COR-L47 (cell line): ENCODE results near the gene NFYC.

Experiments used
- DNase-seq: peaks from one replicate; lab custom pipeline; 2025; lab: John Stamatoyannopoulos, UW

The NFYC gene

DNA sequence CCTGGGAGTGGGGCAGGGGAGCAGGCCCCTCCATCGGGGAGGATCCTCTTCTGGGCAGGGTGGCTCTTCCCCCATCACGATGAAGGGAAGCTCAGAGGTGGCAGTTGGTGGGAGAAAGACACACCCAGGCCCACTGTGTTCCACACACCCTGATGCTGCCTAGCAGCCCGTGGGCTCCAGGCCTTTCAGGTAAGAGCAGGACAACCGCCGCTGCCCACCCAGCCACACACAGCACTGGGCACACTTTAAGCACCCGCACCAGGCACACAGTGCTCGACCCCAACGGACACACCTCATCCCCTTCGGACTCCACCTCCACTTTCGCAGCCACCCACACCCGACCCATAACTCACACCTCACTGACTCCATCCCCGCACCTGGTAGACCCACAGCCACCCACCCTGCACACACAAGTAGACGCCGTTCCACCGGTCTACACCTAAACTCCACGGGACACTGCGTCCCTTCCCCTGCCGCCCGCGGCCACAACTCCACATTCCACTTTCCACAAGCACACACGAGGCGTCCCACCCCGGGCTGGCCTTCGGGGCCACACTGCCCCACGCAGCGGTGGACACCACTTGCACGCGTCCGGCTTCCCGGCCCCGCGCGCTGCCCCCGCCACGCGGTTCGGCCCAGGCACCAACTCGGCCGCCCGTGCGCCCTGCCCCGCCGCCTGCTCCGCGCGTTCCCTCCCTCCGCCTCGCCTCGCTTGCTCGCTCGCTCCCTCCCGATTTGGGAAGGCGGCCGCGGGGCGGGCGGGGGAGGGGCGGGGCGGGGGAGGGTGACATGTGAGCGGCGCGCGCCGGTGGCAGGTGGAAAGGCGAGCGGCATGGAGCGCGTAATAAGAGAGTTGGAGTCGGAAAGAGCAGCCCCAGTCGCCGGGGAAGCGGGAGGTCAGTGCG lies 91.7 kb downstream of the NFYC start, which contains the start of gene KCNQ4:
TSS of gene KCNQ4 (plus strand) at position 787 of the 905 bp plus-strand sequence. CDS start 307 bp downstream, outside the sequence.
- no peak for DNase-seq

DNA sequence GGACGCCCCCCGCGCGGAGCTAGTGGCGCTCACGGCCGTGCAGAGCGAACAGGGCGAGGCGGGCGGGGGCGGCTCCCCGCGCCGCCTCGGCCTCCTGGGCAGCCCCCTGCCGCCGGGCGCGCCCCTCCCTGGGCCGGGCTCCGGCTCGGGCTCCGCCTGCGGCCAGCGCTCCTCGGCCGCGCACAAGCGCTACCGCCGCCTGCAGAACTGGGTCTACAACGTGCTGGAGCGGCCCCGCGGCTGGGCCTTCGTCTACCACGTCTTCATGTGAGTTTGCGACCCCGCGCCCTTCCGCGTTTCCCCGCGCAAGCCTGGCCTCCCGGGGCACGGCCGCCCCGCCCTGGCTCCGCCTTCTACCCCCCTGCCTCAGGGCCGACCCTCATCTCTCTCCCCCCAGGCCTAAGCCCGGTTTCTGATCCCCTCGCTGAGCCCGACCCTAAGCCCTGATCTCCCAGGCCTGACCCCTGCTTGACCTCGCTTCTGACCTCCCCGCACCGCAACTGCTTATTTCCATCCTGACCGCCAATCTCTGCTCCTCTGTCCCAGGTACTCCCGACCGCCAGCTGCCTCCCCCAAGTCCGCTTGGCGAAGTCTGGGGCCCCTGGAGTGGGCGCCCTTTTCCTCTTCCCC lies 92.8 kb downstream of the NFYC start:
- DNase-seq: no peak

DNA sequence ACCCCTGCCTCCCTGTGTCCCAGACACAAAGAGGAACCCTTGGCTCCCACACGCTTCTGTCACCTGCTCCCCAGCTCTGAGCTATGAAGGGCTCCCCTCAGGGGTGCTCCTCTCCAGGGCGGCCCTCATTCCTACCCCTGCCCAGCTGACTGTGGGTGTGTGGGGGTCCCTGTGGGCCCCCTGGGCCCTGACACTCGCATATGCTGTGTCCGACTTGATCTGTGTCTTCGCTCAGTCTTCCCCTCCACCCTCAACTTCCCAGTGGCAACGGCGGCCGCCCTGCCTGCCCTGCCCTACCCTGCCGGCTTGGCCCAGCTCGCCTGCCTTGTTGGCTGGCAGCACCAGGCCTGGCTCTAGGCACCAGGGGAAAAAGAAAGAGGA lies 93.3 kb downstream of the NFYC start:
- no peak for DNase-seq

DNA sequence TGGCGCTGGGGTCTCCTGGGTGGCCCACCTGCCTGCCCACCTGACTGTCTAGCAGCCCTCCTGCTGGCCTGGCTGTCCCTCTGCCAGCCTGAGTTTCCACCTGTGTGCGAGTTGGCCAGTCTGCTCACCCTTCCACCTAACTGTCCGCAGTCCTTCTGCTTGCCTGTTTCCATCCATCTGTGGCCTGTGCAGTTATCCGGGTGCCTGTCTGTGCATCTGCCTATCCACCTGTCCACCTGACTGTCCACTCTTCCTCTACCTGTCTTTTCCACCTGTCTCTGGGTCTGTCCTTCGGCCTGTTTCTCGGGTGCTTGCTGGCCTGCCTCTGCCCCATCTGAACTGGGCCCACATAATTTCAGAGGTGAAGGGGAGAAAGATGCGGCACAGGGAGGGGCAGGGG lies 93.9 kb downstream of the NFYC start:
- no peak for DNase-seq

DNA sequence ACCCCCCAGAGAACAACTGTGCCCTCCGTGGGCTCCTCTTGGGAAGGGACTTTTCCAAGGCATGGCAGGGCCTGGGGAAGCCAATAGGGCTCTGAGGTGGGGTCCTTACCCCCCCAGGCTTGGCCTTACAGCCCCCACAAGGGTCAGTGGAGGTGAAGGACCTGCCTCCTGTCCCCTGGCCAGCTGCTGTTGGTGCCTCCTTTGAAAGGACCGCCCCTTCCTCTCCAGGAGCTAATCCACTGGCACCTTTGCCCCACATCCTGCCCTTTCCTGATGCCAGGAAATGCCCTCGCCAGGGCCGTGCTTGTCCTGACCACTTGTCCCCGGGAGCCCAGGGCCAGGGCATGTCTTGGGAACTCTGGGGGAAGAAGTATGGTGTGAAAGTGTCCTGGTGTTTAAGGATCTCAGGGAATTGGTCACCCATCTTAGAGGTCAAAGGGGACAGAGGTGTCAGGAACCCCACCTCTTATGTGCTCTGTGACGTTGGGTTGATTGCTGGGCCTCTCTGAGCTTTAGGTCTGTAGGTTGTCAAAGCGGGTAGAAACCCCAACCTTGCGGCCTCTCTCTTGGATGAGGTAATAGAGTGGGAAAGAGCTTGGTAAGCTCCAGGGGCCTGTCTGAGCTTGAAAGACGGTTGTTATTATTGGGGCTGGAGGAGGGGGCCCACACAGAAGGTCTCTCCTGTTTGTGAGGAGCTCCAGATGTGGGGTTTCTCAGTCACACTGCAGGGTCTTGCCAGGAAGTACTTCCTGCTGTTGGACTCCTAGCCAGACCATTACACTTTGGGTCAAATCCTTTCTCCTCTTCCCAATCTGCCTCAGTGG lies 94.9 kb downstream of the NFYC start:
- DNase-seq: no peak

DNA sequence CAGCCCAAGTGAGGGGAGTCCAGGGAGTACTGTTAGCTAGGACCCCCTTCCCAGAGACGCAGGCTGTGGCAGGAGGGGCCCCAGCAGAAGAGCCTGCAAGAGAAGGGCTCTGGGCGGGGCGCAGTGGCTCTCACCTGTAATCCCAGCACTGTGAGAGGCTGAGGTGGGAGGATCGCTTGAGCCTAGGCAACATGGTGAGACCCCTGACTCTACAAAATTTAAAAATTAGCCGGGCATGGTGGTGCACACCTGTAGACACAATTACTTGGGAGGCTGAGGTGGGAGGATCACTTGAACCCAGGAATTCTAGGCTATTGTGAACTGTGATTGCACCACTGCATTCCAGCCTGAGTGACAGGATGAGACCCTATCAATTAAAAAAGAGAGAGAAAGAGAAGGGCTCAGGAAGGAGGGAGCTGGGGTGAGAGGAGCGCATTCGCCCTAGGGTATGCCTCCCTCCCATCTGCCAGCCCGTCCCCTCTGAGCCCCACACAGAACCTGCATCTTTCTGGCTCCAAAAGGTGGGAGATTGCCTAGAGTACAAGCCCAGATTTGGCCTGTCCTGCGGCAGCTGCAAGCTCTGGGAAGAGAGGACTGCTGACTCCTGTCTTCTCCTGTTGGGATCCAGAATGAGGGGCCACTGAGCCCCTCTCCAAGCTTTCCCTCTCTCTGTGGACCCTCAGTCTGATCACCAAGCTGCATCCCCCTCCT lies 95.6 kb downstream of the NFYC start:
- no peak for DNase-seq

DNA sequence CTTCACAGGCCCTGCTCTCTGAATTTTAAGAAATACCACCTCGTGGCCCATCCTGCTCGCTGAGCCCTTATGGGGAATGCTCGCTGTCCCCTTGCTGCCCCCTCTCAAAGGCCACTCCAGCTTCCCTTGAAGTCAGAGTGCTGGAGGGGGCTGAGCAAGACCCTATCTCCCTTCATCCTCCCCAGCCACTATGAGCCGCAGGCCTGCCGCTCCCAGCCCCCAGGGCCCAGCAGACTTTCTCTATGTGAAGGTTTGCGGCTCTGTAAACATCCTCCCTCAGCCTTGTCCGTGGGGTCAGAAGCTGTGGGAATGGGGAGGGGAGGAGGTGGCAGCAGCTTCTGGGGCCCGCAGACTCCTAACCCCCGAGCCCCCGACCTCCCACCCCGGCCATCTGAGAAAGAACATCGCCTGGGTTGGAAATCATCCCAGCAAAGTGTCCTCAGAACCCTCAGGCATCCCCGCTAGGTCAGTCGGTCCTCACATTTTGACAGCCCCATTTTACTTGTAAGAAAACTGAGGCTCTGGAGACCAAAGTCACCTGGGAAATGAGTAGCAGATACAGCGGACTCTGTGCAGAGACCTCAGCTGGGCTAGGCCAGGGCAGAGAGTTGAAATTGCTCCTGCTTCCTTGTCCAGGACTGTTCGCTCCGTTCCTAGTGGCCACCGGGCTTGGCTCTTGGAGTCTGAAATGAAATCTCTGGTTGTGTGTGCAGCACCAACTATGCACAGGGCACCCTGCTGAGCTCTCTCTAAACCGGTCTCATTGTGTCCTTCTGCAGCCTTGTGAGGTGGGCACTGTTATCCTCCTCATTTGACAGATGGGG lies 96.4 kb downstream of the NFYC start:
- no peak for DNase-seq

DNA sequence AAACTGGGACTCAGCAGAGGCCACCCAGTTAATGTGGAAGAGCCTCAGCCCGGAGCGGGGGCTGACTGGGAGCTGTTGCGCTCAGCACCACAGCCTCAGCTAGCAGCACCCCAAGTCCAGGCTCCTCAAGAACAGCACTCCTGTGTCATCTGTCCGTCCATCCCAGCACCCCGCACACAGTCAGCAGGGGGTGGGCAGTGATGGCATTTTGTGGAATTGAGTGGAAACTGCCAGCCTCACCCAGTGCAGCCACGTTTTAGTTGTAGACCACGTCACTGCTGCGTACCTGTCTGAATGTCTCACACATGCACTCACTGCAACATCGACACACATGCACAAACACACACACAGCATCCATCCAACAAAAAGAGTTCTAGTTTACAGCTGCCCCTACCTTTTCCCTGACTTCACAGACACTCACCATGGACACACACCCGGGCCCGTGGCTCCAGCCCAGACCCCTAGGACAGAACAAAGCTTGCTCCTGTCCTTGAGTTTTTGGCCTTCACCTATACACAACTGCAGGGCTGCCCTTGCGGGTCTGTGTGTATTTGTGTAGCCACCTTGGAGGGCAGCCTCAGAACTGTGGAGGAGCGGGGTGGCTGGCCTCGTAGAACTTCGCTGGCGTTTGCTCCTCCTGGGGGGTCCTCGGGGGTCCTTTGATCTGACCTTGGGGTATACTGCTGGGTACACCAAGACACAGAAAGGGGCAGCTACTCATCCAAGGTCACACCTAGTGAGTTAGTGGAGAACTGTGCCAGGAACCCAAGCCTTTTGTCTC lies 97.2 kb downstream of the NFYC start:
- DNase-seq: no peak

DNA sequence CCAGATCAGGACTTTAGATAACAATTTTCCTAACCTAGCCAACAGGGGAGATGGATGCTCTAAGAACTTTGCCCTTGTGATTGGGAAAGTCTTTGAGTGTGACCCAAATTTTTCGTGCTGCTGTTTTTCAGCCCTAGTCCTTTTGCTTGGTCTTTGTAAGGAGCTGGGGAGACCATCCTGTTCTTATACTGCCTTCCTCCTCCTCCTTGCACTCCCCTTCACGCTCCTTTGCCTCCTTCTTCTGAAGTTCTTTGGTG lies 97.8 kb downstream of the NFYC start:
- DNase-seq: no peak

DNA sequence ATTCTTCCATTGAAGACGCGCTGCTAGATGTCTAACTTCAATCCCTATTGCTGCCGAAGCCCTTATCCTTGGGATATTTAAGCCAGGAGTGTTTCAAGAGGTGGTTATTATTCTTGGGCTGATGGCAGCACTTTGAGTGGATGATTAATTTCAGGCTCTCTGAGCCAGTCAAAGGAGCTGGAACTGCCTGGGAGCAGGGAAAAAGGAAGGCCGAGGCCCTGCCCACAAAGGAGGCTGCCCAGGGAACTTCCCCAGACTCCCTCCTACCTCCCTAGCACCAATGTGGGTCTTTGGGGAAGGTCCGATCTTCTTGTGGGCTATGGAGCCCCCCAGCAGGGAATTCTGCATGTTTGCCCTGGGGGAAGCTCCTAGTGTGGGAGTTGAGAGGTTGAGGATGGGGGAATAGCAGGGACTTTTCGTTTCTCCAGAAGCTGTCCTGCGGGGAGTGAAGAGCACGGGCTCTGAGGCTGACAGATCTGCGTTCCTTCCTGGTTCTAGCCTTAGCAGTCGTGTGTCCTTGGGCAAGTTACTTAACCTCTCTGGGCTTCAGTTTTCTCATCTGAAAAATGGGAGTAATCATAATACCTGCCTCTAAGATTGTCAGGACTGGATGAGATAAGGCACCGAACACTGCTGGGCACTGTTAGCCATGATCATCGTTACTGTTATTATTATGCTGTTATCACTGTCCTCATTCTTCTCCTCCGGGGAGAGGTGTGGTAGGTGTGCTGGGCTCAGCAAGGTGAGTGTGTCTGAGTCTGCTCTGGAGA lies 98.3 kb downstream of the NFYC start:
- DNase-seq: no peak

DNA sequence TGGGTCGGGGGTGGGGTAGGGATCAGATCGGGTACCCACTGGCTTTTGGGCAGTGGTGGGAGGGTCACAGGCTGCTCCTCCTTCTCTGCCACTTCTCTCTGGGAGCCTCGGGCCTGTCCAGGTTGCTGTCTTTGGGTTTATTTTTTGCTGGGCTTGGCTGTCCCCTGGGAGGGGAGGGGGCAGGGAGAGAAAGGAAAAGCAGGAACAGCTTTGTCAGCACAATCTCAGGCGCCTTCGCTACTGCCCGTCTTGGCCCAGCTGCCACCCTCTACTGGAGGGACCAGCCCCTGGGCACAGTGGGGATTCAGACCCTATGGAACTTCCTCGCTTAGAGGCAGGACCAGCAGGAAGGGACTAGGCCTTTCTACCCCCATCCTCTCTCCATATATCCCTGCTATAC lies 100.5 kb downstream of the NFYC start:
- no peak for DNase-seq

DNA sequence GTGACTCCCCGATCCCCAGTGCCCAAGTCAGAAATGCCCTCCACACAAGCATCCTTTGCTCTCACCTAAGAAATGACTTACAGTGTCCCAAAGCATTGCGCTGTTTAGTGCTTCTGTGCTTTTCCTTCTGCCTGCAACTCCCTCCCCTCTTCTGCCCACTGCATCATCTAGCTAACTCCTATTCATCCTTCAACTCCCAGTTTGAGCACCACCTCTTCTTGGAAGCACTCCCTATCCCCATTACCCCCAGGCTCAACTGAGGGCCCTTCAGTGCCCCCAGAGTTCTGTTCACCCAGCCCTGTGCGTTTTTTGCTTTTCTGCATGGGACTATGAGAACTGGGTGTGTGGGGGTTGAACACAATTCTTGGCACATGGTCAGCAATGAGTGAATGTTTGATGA lies 102.1 kb downstream of the NFYC start:
- DNase-seq: no peak

DNA sequence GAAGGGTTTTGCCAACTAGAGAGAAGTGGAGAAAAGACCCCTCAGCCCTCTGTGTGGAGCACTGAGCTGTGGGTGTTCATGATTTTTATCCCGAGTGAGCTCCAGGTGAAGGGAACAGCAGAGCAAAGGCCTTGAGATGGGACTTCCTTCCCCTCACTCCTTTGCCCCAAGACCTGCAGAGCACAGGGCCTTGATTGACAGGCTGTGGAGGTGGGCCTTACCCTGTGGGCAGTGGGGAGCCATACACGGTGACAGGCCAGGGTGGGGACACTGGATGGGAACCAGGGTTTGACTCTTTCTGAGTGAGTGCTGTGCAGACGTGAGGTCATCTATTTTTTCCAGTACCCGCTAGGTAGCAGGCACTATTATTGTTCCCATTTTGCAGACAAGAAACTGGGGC lies 102.5 kb downstream of the NFYC start:
- DNase-seq: no peak

DNA sequence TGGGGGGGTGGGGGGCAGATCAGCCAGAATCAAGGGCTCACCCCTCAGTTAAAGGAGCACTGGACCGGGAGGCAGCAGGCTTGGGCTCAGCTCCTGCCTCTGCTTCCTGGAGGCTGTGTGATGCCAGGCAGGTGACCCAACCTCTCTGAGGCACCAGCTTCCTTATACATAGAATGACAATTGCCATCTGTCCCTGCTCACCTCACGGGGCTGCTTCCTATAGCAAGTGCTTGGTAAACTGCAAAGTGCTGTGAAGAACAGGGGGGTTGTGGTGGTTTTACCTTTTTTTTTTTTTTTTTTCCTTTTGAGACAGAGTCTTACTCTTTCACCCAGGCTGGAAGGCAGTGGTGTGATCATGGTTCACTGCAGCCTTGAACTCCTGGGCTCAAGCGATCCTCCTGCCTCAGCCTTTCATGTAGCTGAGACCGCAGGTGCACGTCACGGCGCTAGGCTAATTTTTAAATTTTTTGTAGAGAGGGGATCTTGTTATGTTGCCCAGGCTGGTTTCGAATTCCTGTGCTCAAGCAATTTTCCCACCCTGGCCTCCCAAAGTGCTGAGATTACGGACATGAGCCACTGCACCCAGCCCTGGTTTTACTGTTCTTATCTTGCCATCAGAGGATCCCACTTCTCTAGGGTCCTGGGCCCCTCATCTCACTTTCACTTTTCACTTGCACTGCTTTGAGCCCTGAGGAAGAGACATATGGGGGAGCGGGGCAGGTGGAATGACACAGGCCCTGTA lies 103.6 kb downstream of the NFYC start:
- DNase-seq: no peak

DNA sequence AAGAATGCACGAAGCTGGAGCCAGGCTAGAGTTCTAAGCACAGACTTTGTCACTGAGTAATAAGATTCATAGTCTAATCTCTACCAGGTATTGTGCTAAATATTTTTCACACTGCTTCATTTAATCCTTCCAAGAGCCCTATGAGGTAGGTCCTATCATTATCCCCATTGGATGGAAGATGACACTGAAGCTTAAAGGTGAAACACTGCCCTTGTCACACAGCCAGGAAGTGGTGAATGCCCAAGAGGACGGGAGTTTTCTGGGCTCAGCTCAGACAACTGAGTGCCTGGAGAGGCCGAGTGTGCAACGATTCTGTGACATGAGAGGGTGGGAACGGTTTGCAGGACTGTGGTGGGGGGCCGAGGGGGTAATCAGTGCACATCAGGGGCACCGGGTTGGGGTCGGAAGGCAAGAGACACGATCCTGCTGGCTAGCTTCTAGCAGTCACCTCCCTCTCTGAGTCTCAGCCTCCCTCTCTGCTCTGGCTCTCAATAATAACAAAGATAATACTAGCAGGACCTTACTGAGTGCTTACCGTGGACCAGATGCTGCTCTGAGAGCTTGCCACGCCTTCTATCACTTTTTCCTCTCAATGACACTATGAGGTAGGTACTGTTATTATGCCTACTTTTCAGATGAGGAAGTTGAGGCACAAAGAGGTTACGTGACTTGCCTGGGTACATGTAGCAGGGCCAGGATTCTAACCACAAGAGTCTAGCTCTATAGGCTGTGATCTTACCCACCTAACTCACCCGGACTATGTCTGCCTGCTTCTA lies 104.5 kb downstream of the NFYC start:
- DNase-seq: no peak

DNA sequence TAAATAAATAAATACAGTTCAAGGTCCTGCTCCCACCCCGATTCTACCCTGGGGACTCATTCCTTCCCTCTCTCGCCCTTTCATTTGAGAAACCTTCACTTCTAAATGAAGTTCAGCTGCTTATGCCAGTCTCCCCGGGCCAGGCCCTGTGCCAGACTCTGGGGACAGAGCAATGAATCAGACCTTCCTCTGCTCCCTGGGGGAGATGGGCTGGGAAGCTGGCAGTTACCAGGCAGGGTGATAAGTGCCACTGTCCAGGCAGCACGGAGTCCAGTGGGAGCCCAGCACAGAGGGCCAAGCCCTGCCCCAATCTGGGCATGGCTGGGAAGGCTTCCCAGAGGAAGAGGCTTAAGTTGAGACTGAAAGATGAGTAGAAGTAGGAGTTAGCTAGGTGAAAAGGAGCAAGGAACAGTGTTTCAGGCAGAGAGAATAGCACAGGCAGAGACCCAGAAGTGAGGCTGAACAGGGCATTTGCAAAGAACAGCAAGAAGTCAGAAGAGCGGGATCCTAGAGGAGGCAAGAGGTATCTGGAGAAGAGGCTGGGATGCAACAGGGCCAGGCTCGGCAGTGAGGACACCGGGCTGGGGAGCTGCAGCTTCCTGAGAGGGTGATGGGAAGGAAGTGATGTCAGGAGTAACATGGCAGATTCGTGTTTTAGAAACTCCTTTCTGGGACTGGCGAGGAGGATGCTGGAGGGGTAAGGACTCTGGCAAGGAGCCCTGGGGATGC lies 105.6 kb downstream of the NFYC start:
- DNase-seq: no peak

DNA sequence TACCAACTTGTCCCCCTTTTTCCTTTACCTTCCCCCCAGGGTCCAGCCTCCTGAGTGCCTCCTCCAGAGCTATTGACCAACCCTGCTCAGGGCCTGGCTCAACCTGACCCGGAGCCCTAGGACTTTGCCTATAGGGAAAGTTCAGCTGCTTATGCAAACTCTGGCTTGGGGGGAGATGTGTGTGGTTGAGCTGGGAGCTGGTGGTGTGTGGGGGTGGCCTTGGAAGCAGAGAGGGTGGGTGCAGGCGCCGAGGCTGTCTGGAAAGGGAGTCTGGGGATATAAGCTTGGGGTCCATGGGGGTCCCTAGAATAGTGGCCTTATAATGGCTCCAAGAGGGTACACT lies 106.1 kb downstream of the NFYC start:
- no peak for DNase-seq
